GM12874 (cell line): ENCODE results near the gene ZNF550.
"Not testable (repeated sequence)": the region's sequence is repeated elsewhere in the genome, so short reads cannot be mapped to it uniquely, and the experiment has no call there.

Source experiments
- TF ChIP-seq, protein P1 (sequence below): IDR thresholded peaks from 2 replicates; pipeline ENCODE4 v1.5.1; 2011; ENCODE audit warnings: low read depth, mild to moderate bottlenecking, control low read depth, low read length, moderate library complexity; ENCODE audit not compliant: insufficient read depth

The ZNF550 gene

DNA sequence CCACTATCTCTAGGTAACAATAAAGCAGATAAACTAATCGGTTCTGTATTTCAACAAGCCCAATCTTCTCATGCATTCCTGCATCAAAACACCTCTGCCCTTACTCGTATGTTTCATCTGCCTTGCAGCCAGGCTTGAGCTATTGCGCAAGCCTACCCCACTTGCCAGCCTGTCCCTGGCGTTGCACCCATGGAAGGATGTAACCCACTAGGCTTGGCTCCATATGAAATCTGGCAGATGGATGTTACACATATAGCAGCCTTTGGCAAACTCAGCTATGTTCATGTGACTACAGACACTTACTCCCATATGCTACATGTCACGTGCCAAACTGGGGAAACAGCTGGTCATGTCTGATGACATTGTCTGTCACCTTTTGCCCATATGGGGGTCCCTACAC, 44.4 kb downstream of the ZNF550 start:
- TF ChIP-seq, protein P1, sequence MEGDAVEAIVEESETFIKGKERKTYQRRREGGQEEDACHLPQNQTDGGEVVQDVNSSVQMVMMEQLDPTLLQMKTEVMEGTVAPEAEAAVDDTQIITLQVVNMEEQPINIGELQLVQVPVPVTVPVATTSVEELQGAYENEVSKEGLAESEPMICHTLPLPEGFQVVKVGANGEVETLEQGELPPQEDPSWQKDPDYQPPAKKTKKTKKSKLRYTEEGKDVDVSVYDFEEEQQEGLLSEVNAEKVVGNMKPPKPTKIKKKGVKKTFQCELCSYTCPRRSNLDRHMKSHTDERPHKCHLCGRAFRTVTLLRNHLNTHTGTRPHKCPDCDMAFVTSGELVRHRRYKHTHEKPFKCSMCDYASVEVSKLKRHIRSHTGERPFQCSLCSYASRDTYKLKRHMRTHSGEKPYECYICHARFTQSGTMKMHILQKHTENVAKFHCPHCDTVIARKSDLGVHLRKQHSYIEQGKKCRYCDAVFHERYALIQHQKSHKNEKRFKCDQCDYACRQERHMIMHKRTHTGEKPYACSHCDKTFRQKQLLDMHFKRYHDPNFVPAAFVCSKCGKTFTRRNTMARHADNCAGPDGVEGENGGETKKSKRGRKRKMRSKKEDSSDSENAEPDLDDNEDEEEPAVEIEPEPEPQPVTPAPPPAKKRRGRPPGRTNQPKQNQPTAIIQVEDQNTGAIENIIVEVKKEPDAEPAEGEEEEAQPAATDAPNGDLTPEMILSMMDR, result no peak

DNA sequence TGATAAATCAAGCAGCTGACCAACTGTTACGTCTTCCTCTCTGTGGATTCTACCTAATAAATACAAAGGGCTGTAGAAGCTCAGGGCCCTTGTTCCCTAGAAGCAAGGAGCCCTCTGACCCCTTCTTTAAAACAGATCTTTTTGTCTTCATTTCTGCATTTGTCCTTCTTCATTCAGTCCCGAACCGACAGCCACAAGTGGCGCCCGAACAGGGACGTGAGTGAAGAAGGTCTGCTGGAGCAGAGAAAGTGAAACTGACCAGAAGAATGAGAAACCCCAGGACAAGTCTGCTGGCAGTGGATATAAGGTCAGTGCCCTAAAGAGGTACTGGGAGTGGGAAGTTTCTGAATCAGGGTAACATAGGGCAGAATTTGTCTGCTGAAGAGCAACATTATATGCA, 46.8 kb downstream of the ZNF550 start:
- TF ChIP-seq, protein P1, result no peak

DNA sequence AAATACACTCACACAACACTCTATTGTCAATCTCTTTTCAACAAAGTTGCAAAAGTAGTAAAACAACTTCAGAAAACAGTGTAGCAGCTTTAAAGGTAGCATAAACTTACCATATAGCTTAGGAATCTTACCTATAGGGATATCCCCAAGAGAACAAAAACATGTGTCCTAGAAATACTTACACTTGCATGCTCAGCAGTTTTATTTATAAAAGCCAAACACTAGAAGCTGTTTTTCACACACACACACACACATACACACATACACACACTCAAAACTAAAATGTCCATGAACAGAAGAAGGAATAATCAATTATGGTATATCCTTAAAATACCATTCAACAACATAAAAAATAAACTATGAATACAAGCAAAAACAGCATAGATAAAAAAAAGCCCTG, 48.2 kb downstream of the ZNF550 start:
- TF ChIP-seq, protein P1, result no peak

DNA sequence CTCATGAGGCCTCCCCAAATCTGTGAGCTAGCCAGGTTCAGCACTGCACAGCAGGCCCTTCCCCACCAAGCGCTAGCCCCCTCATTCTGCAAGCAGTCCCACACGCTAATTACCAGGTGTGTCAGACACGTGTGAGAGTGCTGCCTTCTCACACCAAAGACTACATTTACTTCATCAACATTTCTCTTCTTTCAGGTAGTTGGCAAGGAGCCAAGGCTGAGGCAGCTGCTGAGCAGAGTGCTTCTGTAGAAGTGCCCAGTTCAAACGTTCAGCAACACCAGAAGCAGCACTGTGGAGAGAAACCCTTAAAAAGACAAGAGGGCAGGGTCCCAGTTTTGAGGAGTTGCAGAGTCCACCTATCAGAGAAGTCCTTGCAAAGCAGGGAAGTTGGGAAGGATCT, 53.5 kb downstream of the ZNF550 start:
- TF ChIP-seq, protein P1, result no peak

DNA sequence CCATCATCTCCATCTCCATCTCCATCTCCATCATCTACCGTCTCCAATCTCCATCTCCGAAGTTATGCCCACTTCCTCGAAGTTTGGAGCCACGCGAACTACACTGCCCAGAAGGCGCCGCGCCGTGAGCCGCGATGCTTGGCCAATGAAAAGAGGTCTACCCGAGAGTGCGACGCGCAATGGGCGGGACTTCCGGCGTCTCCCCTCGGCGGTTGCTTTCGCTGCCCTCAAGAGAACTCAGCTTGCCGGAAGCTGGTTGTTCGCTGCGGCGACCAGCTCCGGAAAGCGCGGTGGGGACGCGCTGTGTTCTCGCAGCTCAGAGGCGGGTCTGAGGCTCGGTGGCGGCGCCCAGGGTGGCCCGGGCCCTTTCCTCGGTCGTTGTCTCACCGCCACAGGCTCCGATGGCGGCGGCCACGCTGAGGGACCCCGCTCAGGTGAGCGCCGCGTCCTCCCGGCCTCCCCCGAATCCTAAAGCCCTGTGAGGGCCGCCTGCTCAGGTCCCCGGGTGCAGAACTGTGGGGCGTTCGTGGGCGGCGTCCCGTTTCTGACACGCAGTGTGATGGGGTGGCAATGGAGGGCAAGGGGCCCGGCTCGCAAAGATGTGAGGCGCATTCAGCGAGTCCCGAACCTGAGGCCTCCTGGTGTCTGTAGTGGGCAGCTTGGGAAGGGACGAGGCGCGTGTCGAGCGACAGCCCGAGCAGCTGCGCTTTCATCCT, 59.8 kb downstream of the ZNF550 start, which contains the start of gene ZNF773:
TSS of gene ZNF773 (plus strand) at position 259 of the 716 bp plus-strand sequence. CDS start at position 402, 143 bp downstream.
- TF ChIP-seq, protein P1, result not testable (repeated sequence)

DNA sequence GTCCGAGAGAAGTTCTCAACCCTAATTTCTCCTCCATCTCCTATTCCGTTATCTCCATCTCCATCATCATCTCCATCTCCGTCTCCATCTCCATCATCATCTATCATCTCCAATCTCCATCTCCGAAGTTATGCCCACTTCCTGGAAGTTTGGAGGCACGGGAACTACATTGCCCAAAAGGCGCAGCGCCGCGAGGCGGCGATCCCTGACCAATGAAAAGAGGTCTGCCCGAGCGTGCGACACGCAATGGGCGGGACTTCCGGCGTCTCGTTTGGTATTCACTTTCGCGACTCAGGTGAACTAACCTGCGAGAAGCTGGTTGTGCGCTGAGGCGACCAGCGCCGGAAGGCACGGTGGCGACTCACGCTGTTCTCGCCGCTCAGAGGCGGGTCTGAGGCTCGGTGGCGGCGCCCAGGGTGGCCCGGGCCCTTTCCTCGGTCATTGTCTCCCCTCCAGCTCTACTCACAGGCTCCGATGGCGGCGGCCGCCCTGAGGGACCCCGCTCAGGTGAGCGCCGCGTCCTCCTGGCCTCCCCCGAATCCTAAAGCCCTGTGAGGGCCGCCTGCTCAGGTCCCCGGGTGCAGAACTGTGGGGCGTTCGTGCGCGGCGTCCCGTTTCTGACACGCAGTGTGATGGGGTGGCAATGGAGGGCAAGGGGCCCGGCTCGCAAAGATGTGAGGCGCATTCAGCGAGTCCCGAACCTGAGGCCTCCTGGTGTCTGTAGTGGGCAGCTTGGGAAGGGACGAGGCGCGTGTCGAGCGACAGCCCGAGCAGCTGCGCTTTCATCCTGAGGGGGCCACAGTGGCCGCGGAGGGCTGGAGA, 72.0 kb downstream of the ZNF550 start, which contains the start of gene ZNF419:
TSS of gene ZNF419 (plus strand) at position 274 of the 822 bp plus-strand sequence. CDS start at position 475, 201 bp downstream.
- TF ChIP-seq, protein P1, result not testable (repeated sequence)
